Natural killer cell (primary cell): ENCODE measurements around the gene OBSCN. TPM values are rescaled to one million over a fixed set of nuclear protein-coding genes. Genes with fewer than 3 reads are reported as not detected.

Experiments
- ATAC-seq, 3 donors: fragments of 150-1000 bp in 2 of 3; fragments of 200-7000 bp in 1 of 3; cut with Tn5 transposase; 1 replicate in 1 of 3; 2 replicates in 2 of 3; pipeline ENCODE4 v1.10.0; 2021; ENCODE audit warnings: mild to moderate bottlenecking in 2 of 3, moderate library complexity in 2 of 3
- DNase-seq, 2 donors: peaks; one replicate each; pipeline versions ENCODE4 v3.0.0 to v3.0.0-alpha.2; 2013 to 2021; ENCODE audit warnings: mixed read lengths in 1 of 2
- H3K27ac ChIP-seq: one replicate; pipeline ENCODE4 v1.5.1; 2013; ENCODE audit warnings: mild to moderate bottlenecking, low read length
- H3K27me3 ChIP-seq: one replicate; pipeline ENCODE4 v1.6.1; 2013; ENCODE audit warnings: low read length; ENCODE audit not compliant: control insufficient read depth, insufficient read depth
- H3K36me3 ChIP-seq: one replicate; pipeline ENCODE4 v1.6.1; 2013; ENCODE audit warnings: low read length; ENCODE audit not compliant: control insufficient read depth, insufficient read depth
- H3K4me1 ChIP-seq: one replicate; pipeline ENCODE4 v1.6.1; 2013; ENCODE audit warnings: low read length; ENCODE audit not compliant: control insufficient read depth, insufficient read depth
- H3K4me3 ChIP-seq: one replicate; pipeline ENCODE4 v1.5.1; 2013; ENCODE audit warnings: low read length
- H3K9me3 ChIP-seq: one replicate; pipeline ENCODE4 v1.6.1; 2013; ENCODE audit warnings: low read length; ENCODE audit not compliant: control insufficient read depth, insufficient read depth
- H3K27ac Mint-ChIP-seq, 2 donors: one replicate each; pipeline ENCODE4 v1.8.0; 2022; ENCODE audit warnings: mild to moderate bottlenecking in 2 of 2, mixed read lengths in 2 of 2, moderate library complexity in 1 of 2
- H3K27me3 Mint-ChIP-seq, 2 donors: one replicate each; pipeline ENCODE4 v1.8.0; 2022; ENCODE audit warnings: low read depth in 2 of 2, mixed read lengths in 2 of 2
- H3K36me3 Mint-ChIP-seq: one replicate; pipeline ENCODE4 v1.8.0; 2022; ENCODE audit warnings: mixed read lengths
- H3K4me1 Mint-ChIP-seq, 2 donors: one replicate each; pipeline ENCODE4 v1.8.0; 2022; ENCODE audit warnings: mixed read lengths in 2 of 2
- H3K4me3 Mint-ChIP-seq: one replicate; pipeline ENCODE4 v1.8.0; 2022; ENCODE audit warnings: mild to moderate bottlenecking, moderate library complexity, mixed read lengths
- H3K9me3 Mint-ChIP-seq, 2 donors: one replicate each; pipeline ENCODE4 v1.8.0; 2022; ENCODE audit warnings: mixed read lengths in 2 of 2
- CTCF ChIP-seq: fragments of 200-600 bp; IDR thresholded peaks from one replicate; pipeline ENCODE4 v1.8.0; 2022; ENCODE audit warnings: antibody characterized with exemption
- WGBS: methylation state at CpG from one replicate; pipeline ENCODE4 v1.1.7; 2013; ENCODE audit warnings: missing lambda C conversion rate; ENCODE audit not compliant: insufficient coverage; 5-methylcytosine and 5-hydroxymethylcytosine counted together
- intact Hi-C: fragments of 100-400 bp; cut with micrococcal nuclease; formaldehyde crosslinking; loops from one replicate; pipeline ENCODE4 v1.14.2; 2022
- total RNA-seq, 4 donors: library from RNA; stranded (reverse); fragments of 120-200 nt in 1 of 4; gene quantifications; one replicate each; pipeline versions ENCODE4 v1.2.3 to v1.2.4, GENCODE V29; 2013 to 2022

OBSCN gene
- total RNA-seq, 3 donors from 2014 or later (not counting 1 experiment from before 2014, with no cell fraction given), result 9.6 to 30.0 (median 14.3) TPM

- Mint-ChIP-seq H3K4me1 (peaks cover 6 to 7% of the 10 kb centered on the region in 2 donors), H3K27me3 (peaks cover 0 to 20% of the 10 kb centered on the region in 2 donors), H3K9me3 (no peaks in the 10 kb centered on the region), H3K27ac (no peak overlapping the region), H3K4me3 (no peak overlapping the region), H3K36me3 (no peaks in the 10 kb centered on the region)
- 94% methylated on average over 30 of the region's 31 CpGs for WGBS
- ATAC-seq, result no peak
- Histone ChIP-seq H3K4me1 (peaks cover 11% of the 10 kb centered on the region), H3K9me3 (no peaks in the 10 kb centered on the region), H3K27ac (no peak overlapping the region), H3K36me3 (no peaks in the 10 kb centered on the region), H3K4me3 (no peak overlapping the region), H3K27me3 (peaks cover 10% of the 10 kb centered on the region)
- intact Hi-C loops, result no loop called here
- TF ChIP-seq CTCF, result no peak
- DNase-seq, result no peak
These were observed 169.1 kb downstream of the OBSCN start for GRCh38 chr1:228376651-228377631.

GRCh38 chr1:228377664-228378089 is 169.8 kb downstream of the OBSCN start:
- Mint-ChIP-seq H3K4me3 (no peak overlapping the region), H3K27ac (no peak overlapping the region), H3K36me3 (no peaks in the 10 kb centered on the region), H3K27me3 (peaks cover 0 to 20% of the 10 kb centered on the region in 2 donors), H3K4me1 (peaks cover 6 to 7% of the 10 kb centered on the region in 2 donors), H3K9me3 (no peaks in the 10 kb centered on the region)
- Histone ChIP-seq H3K9me3 (no peaks in the 10 kb centered on the region), H3K4me3 (no peak overlapping the region), H3K27me3 (peaks cover 10% of the 10 kb centered on the region), H3K36me3 (no peaks in the 10 kb centered on the region), H3K27ac (no peak overlapping the region), H3K4me1 (peaks cover 11% of the 10 kb centered on the region)
- ATAC-seq (no peak), DNase-seq (no peak)
- TF ChIP-seq CTCF, result no peak
- WGBS, result 87% methylated on average over 5 of the region's 5 CpGs
- intact Hi-C loops, result no loop called here

GRCh38 chr1:228378090-228378872 is 170.4 kb downstream of the OBSCN start:
- Mint-ChIP-seq H3K4me3 (peak overlapping the region; percentile 84), H3K36me3 (no peaks in the 10 kb centered on the region), H3K27ac (no peak overlapping the region), H3K27me3 (peaks cover 0 to 20% of the 10 kb centered on the region in 2 donors), H3K9me3 (no peaks in the 10 kb centered on the region), H3K4me1 (peaks cover 6 to 7% of the 10 kb centered on the region in 2 donors)
- H3K27me3 ChIP-seq, result peaks cover 10% of the 10 kb centered on the region
- peaks cover 11% of the 10 kb centered on the region for H3K4me1 ChIP-seq
- intact Hi-C loops, result no loop called here
- ATAC-seq (peak in 2 of 3 donors; percentile 34 to 61), DNase-seq (peak in 1 of 2 donors; percentile 67)
- WGBS, result 13% methylated on average over 65 of the region's 73 CpGs
- no peak overlapping the region for H3K27ac ChIP-seq
- TF ChIP-seq CTCF, result no peak
- H3K36me3 ChIP-seq, result no peaks in the 10 kb centered on the region
- no peak overlapping the region for H3K4me3 ChIP-seq
- H3K9me3 ChIP-seq, result no peaks in the 10 kb centered on the region
